ENCODE results near the gene BEGAIN.

DNA sequence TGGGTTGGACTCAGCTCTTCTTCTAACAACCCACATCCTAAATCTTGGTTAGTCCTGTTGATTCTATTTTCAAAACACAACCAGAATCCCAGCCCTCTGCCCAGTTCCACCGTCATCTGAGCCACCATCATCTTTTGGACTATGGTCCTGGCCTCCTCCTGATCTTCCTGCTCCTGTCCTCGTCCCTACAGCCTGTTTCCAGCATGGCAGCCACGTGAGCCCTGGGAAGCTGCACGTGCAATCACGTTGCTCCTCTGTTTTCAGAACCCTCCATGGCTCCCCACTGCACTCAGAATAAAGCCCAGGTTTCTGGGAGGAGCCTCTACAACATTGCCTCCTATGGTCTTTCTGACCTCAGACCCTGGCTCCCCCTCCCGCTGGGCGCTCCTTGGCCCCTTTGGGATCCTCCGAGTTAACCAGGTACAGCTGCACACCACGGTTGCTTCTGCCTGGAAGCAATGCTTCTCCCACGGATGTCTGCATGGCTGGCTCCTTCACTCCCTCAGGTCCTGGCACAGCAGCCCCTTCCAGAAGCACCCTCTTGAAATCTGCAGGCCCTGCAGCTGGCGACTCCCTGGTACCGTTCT lies 44.5 kb downstream of the BEGAIN start:
- TF ChIP-seq, protein P1, sequence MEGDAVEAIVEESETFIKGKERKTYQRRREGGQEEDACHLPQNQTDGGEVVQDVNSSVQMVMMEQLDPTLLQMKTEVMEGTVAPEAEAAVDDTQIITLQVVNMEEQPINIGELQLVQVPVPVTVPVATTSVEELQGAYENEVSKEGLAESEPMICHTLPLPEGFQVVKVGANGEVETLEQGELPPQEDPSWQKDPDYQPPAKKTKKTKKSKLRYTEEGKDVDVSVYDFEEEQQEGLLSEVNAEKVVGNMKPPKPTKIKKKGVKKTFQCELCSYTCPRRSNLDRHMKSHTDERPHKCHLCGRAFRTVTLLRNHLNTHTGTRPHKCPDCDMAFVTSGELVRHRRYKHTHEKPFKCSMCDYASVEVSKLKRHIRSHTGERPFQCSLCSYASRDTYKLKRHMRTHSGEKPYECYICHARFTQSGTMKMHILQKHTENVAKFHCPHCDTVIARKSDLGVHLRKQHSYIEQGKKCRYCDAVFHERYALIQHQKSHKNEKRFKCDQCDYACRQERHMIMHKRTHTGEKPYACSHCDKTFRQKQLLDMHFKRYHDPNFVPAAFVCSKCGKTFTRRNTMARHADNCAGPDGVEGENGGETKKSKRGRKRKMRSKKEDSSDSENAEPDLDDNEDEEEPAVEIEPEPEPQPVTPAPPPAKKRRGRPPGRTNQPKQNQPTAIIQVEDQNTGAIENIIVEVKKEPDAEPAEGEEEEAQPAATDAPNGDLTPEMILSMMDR (IDR thresholded peaks at IDR 0.05; ENCODE audit: insufficient read depth, low read depth, low read length), result no peak
- no peak for TF ChIP-seq EZH2 (IDR thresholded peaks at IDR 0.05; ENCODE audit: insufficient read depth, low read length)

Measured in astrocyte (in vitro differentiated cells and primary cell).